ENCODE data around the gene OASL.

The OASL gene

DNA sequence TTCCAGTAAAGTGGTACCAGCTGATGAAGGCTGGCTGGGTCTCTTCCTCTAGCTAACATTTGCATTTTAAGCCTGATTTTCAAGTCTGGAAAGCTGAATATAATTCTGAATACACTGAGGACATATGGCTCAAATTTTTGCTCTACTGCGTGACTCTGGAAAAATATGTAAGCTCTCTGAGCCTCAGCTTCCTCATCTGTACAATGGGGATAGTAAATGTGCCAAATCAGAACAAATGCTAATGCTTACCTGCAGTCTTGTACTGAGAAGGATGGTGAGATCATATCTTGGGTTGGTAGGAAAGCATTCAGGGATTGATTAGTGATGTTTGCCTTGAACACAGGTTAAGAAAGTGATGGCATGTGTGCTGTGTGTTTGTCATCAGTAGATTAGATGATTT lies 46.1 kb downstream of the OASL start:
- DNase-seq (ENCODE audit: low read depth in 2 of 2) = no peak

GRCh38 chr12:120991965-120992364 lies 47.1 kb downstream of the OASL start:
- DNase-seq (ENCODE audit: low read depth in 2 of 2) = no peak

GRCh38 chr12:120990487-120991055 lies 48.5 kb downstream of the OASL start:
- DNase-seq (ENCODE audit: low read depth in 2 of 2) = no peak

GRCh38 chr12:120989687-120990086 lies 49.4 kb downstream of the OASL start:
- no peak for DNase-seq (ENCODE audit: low read depth in 2 of 2)

DNA sequence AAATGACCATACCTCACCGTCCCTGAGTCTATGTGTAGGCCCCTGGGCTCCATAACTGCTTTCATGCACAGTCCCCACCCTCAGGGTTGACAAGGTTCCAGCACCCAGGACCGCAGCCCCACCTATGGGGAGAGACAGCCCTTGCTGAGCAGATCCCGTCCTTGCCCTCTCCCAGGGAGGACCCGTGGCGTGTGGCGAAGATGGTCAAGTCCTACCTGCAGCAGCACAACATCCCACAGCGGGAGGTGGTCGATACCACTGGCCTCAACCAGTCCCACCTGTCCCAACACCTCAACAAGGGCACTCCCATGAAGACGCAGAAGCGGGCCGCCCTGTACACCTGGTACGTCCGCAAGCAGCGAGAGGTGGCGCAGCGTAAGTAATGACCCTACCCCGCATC lies 50.4 kb downstream of the OASL start:
- no peak for DNase-seq (ENCODE audit: low read depth in 2 of 2)

- DNase-seq (ENCODE audit: low read depth in 2 of 2) = no peak
These were observed 50.8 kb downstream of the OASL start for GRCh38 chr12:120988234-120988633.

DNA sequence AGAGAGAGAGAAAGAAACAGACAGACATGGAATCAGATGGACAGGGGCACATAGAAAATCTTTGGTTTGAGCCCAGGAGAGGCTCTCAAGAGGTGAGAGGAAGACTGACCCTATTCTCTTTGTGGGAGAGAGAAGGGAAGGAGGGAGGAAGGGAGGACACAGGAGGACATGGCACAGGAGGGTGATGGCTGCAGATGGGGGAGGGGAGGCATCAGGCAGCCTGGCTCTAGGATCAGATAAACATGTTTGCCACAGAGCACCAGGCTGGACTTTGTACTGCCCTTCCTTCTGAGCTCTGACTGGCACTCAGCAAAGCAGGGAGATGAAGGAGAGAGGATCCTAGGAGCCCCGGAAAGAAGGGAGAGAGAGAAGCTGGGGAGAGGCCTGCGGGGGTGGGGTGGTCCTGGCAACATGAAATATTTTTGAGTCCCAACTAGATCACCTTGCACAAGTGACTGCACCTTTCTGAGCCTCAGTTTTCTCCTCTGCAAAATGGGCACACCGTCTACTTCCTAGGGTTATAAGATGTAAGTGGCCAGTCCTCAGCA lies 54.6 kb downstream of the OASL start:
- no peak for DNase-seq (ENCODE audit: low read depth in 2 of 2)

GRCh38 chr12:120983759-120984158 lies 55.3 kb downstream of the OASL start:
- DNase-seq (ENCODE audit: low read depth in 2 of 2) = no peak

- no peak for DNase-seq (ENCODE audit: low read depth in 2 of 2)
These were observed 56.4 kb downstream of the OASL start for GRCh38 chr12:120982659-120983058.

GRCh38 chr12:120981407-120981941 lies 57.6 kb downstream of the OASL start:
- no peak for DNase-seq (ENCODE audit: low read depth in 2 of 2)

DNA sequence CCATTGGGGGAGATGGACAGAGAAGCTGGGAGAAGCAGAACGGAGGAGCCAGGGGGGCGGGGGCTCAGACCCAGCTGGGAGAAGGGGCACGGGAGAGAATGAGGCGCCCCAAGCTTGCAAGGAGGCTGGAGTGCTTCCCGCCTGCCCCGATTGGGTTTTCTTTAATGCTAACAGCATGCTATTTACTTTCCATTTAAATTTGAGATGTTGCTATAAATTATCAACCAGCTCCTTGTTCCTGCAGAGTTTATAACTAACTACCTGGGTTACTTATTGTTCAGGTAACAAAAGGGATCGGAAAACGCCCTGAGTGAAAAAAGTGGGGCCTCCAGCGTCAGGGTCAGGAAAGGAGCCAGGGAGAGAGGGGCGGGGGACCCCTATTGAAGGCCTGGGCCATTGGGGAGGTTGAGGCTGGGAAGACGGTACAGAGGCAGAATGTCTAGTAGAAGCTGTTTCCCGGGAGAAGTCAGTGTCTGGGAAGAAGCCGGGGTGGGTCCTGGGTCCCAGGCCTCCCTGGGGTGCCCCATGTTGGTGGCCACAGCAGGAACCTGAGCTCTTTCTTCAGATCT lies 58.2 kb downstream of the OASL start:
- DNase-seq (ENCODE audit: low read depth in 2 of 2) = no peak

GRCh38 chr12:120979862-120980696 lies 59.0 kb downstream of the OASL start:
- no peak for DNase-seq (ENCODE audit: low read depth in 2 of 2)

- no peak for DNase-seq (ENCODE audit: low read depth in 2 of 2)
These were observed 59.7 kb downstream of the OASL start for GRCh38 chr12:120979220-120979861.

GRCh38 chr12:120978296-120979219 lies 60.5 kb downstream of the OASL start, which contains the start of gene HNF1A:
TSS of gene HNF1A (plus strand) at chr12:120978543. CDS start at chr12:120978769, 226 bp downstream.
- no peak for DNase-seq (ENCODE audit: low read depth in 2 of 2)

DNA sequence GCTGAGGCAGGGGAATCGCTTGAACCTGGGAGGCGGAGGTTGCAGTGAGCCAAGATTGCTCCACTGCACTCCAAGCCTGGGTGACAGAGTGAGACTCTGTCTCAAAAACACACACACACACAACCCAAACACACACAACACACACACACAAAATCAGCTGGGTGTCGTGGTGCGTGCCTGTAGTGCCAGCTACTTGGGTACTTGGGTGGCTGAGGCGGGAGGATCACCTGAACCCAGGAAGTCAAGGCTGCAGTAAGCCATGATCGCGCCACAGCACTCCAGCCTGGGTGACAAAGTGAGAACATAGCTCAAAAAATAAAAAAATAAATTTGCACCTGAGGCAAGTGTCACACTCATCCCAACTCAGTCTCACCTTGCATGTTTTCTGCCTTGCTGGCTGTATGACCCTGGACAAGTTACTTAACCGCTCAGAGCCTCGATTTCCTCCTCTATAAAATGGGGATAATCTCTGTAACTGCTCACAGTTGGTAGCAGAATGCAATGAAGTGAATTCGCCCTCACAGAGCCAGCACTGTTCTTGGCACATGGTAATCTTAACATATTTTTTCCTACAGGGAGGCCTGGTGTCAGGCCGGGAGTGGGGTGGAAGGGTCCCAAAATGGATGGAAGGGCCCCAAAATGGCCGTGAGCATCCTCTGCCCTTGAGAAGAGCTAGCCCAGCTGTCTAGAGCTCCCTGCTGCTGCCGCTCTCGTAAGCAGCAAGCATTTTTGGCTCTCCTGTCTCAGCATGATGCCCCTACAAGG lies 61.3 kb downstream of the OASL start:
- DNase-seq (ENCODE audit: low read depth in 2 of 2) = no peak

DNA sequence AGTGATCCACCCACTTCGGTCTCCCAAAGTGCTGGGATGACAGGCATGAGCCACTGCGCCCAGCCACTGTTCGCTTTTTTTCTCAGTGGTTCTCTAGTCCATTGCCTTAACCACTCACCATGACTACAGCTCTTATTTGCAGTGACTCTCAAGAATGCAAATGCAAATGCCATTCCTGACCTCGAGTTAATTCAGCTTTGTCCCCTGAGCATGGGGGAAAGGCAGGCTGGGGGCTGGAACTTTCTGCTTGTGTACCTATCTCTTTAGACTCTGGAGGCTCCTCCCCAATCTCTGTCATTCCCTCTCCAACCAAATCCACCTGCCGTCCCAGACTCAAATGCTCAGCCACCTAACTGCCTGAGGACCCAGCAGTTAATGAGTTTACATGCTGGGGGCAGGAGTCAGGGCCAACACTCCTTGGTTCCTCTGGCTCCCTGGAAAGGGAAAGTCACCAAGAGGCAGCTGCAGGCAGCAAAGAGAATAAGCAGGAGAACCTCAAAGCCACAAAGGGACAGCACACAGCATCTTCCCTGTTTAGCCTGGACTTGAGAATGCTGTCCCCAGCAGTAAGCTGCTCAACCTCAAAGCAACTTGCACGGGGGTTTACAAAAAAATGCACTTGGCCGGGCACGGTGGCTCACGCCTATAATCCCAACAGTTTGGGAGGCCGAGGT lies 66.0 kb downstream of the OASL start:
- no peak for DNase-seq (ENCODE audit: low read depth in 2 of 2)

DNA sequence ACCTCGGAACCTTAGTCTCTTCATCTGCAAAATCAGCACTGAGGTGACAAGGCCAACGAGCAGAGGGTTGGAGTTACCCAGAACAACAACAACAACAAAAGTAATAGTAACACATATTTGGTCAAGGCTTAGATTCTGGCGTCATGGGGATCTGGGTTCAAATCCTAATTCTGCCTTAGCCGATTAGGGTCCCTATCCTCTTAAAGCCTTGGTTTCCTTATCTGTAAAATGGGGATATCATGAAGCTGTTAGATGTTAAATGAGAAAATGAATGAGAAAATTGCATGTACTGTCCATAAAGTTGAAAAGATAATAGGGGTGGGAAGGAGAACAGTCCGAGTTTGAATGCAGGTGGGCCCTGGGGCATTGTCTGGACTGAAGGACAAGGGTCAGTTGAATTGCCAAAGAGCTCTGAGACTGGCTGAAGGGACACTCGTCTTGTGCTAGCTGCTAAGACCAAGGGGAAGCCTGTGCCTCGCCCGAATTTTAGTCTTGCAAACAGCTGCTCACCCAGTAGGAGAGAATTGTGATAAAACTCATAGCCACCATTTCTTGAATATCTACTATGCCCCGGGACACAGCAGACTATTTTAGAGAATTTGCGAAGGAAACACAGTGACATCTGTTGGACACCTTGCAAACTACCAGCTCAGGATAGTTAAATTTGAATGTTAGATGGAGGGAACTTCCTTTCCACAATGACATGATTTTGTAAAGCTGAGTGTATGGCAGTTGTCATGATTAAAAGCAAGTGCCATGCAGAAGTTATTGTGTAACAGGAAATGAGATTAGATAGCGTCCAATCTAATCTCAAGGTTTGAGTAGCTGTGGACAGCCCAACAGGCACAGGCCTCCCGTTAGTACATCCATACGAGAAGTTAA lies 67.5 kb downstream of the OASL start:
- no peak for DNase-seq (ENCODE audit: low read depth in 2 of 2)

DNA sequence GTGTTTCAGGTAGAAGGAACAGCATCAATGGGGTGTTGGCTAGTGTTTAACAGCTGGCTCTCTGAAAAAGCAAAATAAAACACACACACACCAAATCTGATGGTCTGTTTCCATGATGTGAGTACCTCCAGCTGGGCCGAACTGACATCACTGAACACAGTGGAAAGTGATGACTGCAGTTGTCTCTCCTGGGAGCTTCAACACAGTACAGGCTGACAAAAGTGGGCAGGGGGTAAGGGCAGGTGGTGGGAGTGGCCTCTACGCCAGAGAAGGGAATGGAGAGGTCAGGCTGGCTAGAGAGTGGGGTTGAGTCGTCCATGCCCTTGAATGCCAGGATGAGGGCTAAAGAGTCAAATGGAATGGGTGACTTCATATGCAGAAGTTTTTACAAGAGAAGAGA lies 68.7 kb downstream of the OASL start:
- DNase-seq (ENCODE audit: low read depth in 2 of 2) = no peak

Measured in stimulated activated CD8-positive, alpha-beta memory T cell treated with anti-CD3 and anti-CD28 coated beads, Interleukin-7, amount 100 ng/mL, for 1 hour (primary cell).